HUES48 (cell line): ENCODE measurements around the gene BTBD9.

ENCODE experiments used
- H3K27ac ChIP-seq: one replicate; pipeline ENCODE4 v1.7.0; 2013; ENCODE audit warnings: low read depth, low read length, inconsistent platforms
- H3K27me3 ChIP-seq: 2 replicates; pipeline ENCODE4 v1.6.1; 2013; ENCODE audit warnings: mild to moderate bottlenecking, low read length; ENCODE audit not compliant: control insufficient read depth, insufficient read depth
- H3K36me3 ChIP-seq: 2 replicates; pipeline ENCODE4 v1.6.1; 2013; ENCODE audit warnings: low read length; ENCODE audit not compliant: control insufficient read depth, insufficient read depth
- H3K4me1 ChIP-seq: 2 replicates; pipeline ENCODE4 v1.6.1; 2013; ENCODE audit warnings: mild to moderate bottlenecking, low read length; ENCODE audit not compliant: control insufficient read depth, insufficient read depth
- H3K4me3 ChIP-seq: 2 replicates; pipeline ENCODE4 v1.5.1; 2013; ENCODE audit warnings: mild to moderate bottlenecking, low read depth, low read length
- H3K9ac ChIP-seq: 2 replicates; pipeline ENCODE4 v1.6.1; 2013; ENCODE audit warnings: mild to moderate bottlenecking, low read depth, low read length, moderate library complexity
- H3K9me3 ChIP-seq: 2 replicates; pipeline ENCODE4 v1.6.1; 2013; ENCODE audit warnings: low read length; ENCODE audit not compliant: control insufficient read depth, insufficient read depth

The BTBD9 gene

DNA sequence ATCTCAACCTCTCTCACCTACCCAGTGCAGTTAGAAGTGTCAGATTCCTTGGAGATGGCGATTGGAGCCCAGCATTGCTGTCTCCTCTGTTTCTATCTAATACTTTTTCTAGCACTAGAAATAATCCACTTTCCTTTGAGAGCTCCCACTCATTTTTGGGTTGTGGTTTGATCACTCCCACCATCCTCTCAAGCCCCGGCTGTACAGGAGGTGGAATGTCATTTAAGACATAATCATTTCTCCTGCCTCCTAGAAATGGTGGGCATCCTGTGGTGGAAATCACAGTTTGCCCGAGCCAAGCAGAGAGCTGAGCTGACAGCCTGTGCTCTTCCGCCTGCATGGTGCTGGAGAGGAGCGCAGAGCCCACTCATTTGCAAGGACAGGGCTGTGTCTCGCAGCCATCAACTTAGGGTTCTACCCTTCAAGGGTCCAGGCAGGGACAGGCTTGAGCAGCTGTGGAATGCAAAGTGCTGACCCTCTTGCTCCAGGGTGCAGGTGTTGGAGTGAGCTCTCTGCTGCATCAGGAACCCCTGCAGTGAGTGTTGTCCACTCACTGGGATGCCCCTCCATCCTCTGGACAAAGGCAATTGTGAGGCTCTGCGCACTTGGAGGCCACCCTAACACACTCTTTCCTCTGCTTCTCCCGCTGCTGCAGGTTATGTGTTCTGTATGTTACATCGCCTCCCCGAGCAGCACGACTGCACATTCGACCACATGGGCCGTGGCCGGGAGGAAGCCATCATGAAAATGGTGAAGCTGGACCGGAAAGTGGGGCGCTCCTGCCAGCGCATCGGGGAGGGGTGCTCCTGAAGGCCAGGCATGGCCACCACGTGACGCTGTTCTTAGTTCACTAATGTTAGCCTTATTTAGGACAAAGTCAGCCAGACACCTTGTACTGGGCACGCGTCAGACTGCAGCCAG, 487.9 kb downstream of the BTBD9 start:
- no peak overlapping the region for H3K27ac ChIP-seq
- no peaks in the 10 kb centered on the region; the same call in 1 of the 2 replicates for H3K4me1 ChIP-seq
- H3K27me3 ChIP-seq: no peaks in the 10 kb centered on the region
- no peak overlapping the region for H3K4me3 ChIP-seq
- no peak overlapping the region for H3K9ac ChIP-seq
- H3K36me3 ChIP-seq: 0 out of 2 replicates have a peak, but pooled peaks cover 3% of the 10 kb centered on the region
- no peaks in the 10 kb centered on the region for H3K9me3 ChIP-seq

DNA sequence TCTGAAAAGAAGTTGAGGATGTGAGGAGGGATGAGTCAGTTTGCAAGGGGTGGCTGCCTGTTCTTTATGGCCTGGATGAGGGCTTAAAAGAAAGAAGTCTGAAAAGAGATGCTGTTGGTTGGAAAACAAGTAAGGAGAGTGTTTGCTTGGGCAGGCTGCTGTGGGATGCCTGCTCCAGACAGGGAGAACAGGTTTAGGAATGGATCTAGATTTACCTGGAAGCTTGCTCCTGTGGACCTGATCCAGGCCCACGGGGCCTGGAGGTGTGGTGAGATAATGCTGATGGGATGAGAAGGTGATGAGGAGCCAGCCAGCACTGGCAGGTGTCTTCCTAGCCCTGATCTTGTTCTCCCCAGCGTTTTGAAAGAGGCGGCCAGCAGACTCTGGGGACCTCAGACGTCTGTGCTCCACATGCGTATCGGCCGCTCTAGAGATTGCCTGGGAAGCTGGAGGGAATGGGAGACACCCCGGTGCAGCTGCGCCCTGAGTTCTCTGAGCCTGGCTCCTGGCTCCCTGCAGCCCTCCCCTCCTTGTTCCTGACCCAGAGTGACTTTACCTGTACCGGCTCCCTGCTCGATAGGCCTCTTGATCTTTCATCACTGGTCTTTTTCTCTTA, 488.9 kb downstream of the BTBD9 start:
- Histone ChIP-seq H3K36me3 (0 out of 2 replicates have a peak, but pooled peaks cover 3% of the 10 kb centered on the region), H3K27ac (no peak overlapping the region), H3K4me3 (no peak overlapping the region), H3K9me3 (no peaks in the 10 kb centered on the region), H3K4me1 (no peaks in the 10 kb centered on the region; the same call in 1 of the 2 replicates), H3K9ac (no peak overlapping the region), H3K27me3 (no peaks in the 10 kb centered on the region)

DNA sequence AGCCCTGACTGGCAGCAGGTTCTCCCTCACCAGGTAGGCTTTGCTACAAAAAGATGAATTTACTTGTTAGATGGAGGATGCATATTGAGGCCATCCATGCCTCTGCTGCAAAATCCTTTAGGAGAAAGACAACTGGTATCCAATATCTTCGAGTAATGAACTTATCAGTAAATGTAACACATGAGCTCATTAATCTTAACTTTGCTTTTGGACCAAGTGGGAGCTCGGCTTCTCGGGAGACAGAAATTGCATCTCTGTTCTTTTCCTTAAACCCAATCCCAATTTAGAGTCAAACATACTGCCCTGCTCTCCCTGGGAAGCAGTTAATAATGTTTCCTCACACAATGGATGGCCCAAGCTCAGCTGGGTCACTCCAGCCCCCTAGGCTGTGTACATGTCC, 489.7 kb downstream of the BTBD9 start:
- Histone ChIP-seq H3K36me3 (0 out of 2 replicates have a peak, but pooled peaks cover 3% of the 10 kb centered on the region), H3K27me3 (no peaks in the 10 kb centered on the region), H3K9ac (no peak overlapping the region), H3K4me1 (peaks cover 1% of the 10 kb centered on the region; the same call in 1 of the 2 replicates), H3K4me3 (no peak overlapping the region), H3K27ac (no peak overlapping the region), H3K9me3 (no peaks in the 10 kb centered on the region)

DNA sequence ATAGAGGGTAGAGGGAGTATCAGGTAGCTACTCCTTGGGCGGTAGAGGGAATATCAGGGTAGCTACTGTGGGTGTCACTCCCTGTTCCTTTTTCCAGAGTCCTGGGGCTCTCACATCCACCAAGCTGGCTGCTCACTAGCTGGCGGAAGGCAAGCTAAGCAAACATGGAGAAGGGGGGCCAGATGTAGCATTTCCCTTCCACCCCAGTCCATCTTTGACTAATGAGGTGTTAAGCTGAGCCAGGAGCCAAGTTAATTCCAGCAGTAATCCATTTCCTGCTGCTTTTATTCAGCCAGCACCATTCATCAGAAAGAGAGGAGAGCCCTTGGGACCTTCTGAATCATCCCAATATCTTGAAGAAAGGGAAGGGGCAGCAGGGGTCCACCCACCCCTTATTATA, 490.2 kb downstream of the BTBD9 start:
- no peaks in the 10 kb centered on the region for H3K27me3 ChIP-seq
- H3K36me3 ChIP-seq: 0 out of 2 replicates have a peak, but pooled peaks cover 3% of the 10 kb centered on the region
- H3K4me3 ChIP-seq: no peak overlapping the region
- no peak overlapping the region for H3K9ac ChIP-seq
- peaks cover 5% of the 10 kb centered on the region for H3K4me1 ChIP-seq
- H3K9me3 ChIP-seq: no peaks in the 10 kb centered on the region
- no peak overlapping the region for H3K27ac ChIP-seq

DNA sequence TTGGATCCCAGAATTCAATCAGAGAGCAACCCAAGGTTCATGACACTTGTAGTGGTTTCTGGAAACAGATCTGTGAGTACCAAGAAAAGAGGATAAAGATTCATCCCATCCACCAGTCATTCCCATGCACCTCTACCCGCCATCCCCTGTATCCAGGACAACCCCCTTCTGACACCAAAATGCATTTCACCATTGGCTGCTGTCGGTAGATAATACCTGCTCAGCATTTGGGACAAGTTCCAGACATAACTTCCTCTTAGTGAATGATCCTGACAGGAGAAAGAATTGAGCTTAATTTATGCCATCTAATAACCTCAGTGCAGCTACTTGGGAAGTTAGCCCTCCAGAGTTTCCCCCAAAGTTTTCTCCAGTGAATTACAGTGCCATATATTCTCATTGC, 491.1 kb downstream of the BTBD9 start:
- no peak overlapping the region for H3K27ac ChIP-seq
- peaks cover 12% of the 10 kb centered on the region for H3K4me1 ChIP-seq
- no peaks in the 10 kb centered on the region for H3K9me3 ChIP-seq
- no peak overlapping the region for H3K4me3 ChIP-seq
- 0 out of 2 replicates have a peak, but pooled peaks cover 3% of the 10 kb centered on the region for H3K36me3 ChIP-seq
- no peak overlapping the region for H3K9ac ChIP-seq
- H3K27me3 ChIP-seq: no peaks in the 10 kb centered on the region

DNA sequence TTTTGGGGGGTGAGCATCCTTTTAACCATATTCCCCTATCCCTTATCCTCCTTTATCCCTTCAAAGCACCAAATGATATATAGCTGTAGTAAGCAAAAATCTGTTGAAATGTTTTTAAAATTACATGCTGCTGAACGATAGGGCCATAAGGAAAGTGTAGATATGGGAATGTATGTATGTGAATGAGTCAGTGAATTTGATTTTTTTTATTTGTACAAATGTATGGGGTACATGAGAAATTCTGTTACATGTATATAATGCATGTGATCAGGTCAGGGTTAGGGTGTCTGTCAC, 493.0 kb downstream of the BTBD9 start:
- Histone ChIP-seq H3K27me3 (no peaks in the 10 kb centered on the region), H3K9ac (no peak overlapping the region), H3K4me1 (peaks cover 19% of the 10 kb centered on the region), H3K4me3 (no peak overlapping the region), H3K36me3 (no peaks in the 10 kb centered on the region), H3K9me3 (no peaks in the 10 kb centered on the region), H3K27ac (no peak overlapping the region)

DNA sequence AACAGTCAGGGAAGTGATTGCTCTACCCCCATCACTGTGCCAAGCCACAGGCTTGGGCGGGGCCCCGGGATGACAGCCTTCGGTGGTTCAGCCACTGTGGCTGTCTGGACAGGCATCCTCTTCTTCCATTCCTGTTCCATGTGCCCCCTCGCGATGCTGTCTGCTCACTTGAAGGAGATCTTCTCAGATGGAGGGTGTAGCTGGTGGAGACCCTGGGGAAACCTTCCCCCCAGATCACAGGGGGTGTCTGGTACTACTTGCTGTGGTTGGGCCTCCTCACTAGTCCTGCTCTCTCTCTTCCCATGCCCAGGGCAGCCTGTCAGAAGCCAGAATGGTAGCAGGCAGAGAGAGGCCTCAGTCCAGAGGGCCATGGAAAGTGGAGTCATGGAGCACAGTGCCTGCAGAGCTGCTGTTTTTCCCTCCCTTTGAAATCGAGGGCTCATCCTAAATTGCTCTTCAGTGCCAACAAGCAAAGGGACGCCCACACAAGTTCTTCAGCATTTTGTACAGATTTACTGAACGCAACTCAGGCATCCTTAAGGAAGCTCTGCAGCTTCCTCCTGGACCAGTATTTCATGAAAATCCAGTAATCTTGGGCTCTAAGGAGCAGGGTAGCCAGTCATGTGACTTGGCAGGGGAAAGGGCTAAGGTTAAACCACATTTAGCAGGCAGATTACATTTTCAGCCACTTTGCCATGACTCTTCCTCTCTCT, 493.6 kb downstream of the BTBD9 start:
- H3K4me3 ChIP-seq: no peak overlapping the region
- H3K9me3 ChIP-seq: no peaks in the 10 kb centered on the region
- no peaks in the 10 kb centered on the region for H3K27me3 ChIP-seq
- peaks cover 19% of the 10 kb centered on the region for H3K4me1 ChIP-seq
- no peaks in the 10 kb centered on the region for H3K36me3 ChIP-seq
- H3K9ac ChIP-seq: no peak overlapping the region
- no peak overlapping the region for H3K27ac ChIP-seq

DNA sequence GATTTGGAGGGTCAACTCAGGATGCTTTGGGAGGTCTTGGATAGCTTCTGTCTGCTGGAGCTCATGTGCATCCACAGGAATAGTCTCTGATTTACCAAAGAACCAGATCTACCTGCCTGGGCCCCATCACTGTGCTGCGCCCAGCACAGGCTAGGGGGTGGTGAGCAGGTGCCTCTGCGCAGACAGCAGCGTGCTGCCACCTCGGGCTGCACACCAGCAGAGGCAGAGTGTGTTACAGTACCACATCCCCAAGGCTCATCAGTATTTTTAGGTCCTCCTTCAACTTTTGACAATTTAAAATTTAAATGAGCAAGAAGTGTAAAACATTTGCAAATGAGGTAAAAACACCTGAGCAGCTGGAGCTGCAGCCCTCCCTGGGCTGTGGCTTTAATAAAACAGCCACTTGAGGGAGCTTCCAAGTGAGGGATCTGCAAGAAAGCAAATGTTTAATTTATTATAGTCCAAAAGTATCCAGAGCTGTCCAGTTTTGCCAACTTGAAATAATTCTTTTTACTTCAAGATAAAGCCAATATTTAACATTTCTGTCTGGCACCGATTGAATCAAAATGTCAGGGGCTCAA, 495.3 kb downstream of the BTBD9 start:
- H3K36me3 ChIP-seq: no peaks in the 10 kb centered on the region
- H3K27ac ChIP-seq: no peak overlapping the region
- peaks cover 21% of the 10 kb centered on the region for H3K4me1 ChIP-seq
- no peak overlapping the region for H3K9ac ChIP-seq
- no peaks in the 10 kb centered on the region for H3K27me3 ChIP-seq
- H3K9me3 ChIP-seq: no peaks in the 10 kb centered on the region
- H3K4me3 ChIP-seq: no peak overlapping the region

DNA sequence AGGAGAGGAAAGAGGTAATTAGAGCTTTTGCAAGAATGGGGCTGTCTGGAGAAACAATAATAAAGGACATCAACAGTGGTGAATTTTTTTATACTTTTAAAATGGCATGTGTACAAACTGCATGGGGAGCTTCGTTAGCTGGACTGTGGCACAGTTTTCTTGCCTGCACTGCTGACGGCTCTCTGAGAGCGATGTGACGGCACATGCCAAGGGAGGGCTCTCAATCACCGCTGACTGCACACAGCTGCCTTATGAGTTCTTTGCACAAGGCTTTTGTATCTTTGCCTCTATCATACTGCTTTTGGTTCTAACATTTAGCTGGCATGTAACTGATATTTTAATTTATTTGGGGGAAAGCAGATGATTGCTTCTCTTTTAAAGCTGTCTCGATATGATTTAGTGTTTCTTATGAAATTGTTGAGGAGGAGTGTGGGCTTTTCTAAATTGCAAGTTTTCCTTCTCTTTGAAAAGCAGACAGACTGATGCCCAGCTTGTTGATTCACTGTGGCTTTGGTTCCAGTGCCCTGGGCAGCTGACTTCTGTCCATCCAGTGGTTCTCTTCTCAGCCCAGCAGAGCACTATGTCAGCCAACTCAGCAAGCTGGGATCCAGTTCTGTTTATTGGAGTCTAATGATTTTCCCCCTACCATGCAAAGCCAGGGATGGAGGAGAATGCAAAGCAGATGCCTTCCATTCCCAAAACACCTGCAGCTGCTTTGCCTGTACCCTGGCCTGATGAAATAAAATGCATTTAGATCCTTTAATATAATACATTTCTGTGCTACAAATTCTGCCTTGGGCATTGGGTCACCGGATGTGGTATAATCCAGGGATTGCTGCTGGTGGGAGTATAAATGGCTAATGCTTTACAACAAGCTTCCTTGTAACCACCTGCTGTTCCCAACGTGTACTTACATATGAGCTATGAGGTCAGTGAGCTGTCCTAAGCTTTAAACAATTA, 496.3 kb downstream of the BTBD9 start:
- peaks cover 31% of the 10 kb centered on the region for H3K4me1 ChIP-seq
- H3K27me3 ChIP-seq: no peaks in the 10 kb centered on the region
- H3K27ac ChIP-seq: no peak overlapping the region
- H3K9ac ChIP-seq: no peak overlapping the region
- H3K9me3 ChIP-seq: no peaks in the 10 kb centered on the region
- no peaks in the 10 kb centered on the region for H3K36me3 ChIP-seq
- H3K4me3 ChIP-seq: no peak overlapping the region
